GOT3 (cell line): ENCODE results near the gene LRP2BP.
"Not testable (repeated sequence)": the region's sequence is repeated elsewhere in the genome, so short reads cannot be mapped to it uniquely, and the experiment has no call there.

Experiments
- DNase-seq: peaks from one replicate; lab custom pipeline; 2025; ENCODE audit warnings: mixed read lengths; lab: John Stamatoyannopoulos, UW

Gene LRP2BP

DNA sequence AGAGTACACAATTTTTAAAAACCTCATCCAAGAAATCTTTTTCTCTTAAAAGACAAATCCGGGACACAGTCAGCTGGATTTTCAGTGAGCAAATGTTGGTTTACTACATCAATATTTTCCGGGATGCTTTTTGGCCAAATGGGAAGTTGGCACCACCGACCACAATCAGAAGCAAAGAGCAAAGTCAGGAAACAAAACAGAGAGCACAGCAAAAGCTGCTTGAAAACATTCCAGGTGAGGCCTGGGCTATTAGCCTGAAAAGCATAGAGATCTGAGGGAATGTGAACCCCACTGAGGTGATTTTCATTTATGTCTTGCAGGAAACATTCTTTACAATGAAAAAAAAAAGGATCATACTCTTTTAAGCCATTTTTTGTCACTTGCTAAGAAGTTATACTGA, 33.9 kb downstream of the LRP2BP start:
- no peak for DNase-seq

DNA sequence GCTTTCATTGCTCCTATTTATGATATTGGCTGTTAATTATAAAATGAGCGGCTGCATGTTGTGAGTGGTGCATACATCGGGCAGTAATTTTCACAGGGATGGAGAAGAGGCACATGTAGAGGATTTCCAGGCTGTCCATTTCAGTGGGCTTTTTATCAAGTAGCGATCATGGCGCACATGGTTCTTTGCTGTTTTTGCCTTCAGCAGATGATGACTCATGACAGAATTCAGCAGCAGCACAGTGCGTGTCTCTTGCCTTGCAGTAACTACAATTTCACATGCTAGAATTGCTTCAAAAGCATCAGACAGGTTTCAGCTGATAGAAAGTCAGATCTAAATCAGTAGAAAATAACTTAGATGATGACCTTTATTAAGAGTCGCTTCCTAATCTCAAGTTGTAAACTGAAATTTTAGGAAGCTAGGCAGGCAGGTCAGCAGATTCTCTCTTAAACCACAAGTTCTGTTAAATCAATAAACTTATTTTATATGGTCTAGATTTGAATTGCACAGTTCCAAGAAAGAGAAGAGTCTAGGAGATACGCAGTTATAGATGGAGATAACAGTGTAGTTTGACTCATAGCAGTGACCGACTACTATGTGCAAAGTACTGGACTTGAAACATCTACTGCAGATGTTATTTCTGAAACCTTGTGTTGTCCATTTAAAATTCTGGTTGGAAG, 35.8 kb downstream of the LRP2BP start:
- DNase-seq, result no peak

DNA sequence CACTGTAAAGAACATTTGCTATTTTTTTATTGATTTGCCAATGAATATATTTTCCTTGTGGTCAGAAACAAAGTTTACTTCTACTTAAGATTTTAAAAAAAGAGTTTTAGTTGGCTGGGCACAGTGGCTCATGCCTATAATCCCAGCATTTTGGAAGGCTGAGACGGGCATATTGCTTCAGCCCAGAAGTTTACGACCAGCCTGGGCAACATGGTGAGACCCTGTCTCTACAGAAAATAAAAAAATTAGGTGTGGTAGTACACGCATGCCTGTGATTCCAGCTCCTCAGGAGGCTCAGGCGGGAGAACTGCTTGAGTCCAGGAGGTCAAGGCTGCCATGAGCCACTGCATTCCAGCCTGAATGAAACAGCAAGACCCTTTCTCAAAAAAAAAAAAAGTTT, 36.8 kb downstream of the LRP2BP start:
- no peak for DNase-seq

DNA sequence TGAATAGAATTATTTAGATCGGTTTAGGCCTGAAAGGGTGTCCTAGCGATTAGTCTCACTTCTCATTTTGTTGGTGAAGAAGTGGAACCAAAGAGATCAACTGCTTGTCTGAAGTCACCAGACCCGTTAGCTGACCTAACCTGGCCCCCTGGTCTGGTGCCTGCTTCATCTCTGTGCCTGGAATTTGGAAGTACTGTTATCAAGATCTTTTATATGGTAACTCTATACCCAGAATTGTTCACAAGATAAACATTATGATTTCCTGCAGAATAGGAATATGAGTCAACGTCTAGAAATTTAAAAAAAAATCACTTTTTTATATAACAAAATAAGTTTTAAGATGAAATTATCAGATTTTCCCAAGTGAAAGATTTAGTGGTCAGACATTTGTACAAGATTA, 37.2 kb downstream of the LRP2BP start:
- DNase-seq, result no peak

DNA sequence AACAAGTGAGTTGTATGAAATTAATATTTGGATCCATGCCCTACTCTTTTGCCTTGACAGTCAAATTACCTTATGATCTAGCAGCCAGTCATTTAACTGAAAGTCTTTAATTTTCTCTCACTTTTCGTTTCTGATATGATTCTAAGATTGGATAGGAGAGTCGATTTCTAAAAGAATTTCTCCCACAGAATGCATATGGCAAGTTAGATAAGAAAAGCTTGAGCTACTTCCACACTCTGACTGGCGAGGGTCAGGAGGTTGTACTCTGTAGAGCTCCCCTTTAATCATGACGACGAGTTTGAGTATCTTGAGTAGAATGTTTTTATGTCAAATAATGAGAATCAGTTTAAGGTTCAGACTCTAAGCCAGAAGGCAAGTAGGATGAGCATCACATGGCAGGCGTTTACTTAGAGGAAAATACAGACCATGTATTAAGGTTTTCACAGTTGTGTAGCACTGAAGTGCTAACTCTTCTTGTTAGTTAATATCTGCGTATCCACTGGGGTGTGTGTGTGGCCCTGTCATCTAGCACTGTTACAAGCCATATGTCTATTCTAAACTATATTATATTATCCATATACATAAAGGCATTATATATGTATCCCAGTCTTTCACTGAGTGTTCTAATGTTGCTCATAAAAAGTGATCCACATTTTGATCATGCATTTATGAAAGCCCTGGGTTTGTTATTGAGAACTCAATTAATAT, 37.8 kb downstream of the LRP2BP start:
- no peak for DNase-seq

DNA sequence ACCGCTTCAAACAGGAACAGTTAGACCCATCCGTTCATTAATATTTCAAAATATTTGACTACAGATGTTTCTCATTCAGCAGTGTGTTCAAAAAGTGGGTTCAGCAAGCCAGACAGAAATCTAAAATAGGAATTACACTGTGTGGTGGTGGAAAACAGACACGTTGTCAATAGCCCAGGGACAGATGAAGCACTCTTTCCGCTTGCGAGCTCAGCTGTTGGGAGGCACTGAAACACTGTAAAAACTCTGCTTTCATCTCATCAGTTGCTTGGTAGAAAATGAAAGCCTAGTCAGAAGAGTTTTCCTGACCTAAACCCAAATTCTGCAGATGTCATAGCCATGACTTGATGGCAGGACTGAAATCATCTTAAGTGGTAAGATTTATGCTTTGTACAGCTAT, 38.5 kb downstream of the LRP2BP start:
- no peak for DNase-seq

DNA sequence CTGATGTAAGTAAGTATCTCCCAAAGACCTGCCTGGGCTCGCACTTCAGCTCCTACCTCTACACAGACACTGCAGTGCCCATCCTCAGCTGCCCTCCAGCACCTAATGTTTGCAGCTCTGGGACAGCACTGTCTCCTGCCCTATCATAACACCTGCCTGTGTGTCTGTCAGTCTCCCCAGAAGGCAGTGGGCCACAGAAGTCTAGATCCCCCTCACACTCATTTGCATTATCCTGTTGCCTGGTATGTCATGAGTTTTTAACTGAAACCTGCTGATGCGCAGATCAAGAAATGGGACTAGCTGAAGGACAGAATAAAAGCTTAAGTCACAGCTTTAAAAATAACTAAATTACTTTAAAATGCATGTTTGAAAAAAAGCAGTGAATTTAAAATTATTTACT, 43.0 kb downstream of the LRP2BP start:
- no peak for DNase-seq

DNA sequence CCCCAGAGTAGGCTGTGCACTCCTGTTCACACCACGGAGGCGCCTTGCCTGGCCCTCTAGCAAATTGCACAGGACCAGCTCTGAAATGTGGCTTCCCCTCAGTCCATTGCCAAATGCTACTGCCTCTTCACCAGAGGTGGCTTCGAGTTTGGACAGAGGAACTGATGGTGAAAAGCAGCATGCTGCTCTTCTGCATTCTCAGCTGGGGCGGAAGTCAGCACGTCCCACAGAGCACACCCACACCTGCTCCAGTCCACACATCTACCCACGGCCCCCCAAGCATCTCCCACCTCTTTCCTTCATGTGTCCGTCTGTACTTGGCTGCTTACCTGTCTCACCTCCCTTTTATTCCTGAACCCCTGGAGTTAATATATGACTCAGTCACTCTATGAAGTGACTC, 43.5 kb downstream of the LRP2BP start:
- DNase-seq, result no peak

DNA sequence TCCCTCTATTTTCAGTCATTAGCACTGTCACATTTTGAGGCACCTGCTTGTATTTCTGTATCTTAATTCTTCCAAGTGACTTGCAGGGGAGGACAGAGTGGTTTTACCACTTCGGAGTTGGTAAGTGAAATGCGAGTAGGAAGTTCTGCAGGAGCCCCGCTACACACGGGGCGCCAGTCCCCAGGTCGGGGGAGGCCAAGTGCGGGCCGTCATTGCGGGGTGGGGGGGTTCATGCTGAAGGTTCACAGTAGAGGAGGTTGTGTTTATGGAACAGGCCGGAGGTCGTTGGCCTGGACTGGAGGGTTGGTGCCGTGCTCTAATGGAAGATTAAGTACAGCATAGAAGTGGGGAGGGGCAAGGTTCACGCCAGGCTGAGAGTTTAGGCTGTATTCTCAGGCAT, 44.0 kb downstream of the LRP2BP start:
- DNase-seq, result no peak

DNA sequence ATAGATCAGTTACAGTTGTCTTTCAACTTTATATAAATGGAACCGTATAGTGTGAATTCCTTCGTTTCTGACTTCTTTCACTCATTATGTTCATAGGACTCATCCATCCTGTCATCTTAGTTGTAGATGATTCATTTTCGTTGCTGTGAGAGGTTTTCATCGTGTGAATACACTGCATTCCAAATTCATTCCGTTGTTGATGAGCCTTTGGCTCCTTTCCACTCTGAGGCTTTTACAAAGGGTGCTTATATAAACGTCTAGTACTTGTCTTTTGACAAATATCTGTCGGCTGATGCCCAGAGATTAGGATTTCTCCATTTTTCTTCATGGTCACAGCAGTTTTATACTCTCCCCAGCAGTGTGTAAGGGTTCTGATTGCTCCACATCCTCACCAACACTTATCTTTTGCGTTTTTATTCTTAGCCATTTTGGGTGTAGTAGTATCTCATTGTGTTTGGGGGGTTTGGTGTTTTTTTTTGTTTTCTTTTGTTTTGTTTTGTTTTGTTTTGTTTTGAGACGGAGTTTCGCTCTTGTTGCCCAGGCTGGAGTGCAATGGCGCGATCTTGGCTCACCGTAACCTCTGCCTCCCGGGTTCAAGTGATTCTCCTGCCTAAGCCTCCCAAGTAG, 48.6 kb downstream of the LRP2BP start:
- DNase-seq, result no peak

DNA sequence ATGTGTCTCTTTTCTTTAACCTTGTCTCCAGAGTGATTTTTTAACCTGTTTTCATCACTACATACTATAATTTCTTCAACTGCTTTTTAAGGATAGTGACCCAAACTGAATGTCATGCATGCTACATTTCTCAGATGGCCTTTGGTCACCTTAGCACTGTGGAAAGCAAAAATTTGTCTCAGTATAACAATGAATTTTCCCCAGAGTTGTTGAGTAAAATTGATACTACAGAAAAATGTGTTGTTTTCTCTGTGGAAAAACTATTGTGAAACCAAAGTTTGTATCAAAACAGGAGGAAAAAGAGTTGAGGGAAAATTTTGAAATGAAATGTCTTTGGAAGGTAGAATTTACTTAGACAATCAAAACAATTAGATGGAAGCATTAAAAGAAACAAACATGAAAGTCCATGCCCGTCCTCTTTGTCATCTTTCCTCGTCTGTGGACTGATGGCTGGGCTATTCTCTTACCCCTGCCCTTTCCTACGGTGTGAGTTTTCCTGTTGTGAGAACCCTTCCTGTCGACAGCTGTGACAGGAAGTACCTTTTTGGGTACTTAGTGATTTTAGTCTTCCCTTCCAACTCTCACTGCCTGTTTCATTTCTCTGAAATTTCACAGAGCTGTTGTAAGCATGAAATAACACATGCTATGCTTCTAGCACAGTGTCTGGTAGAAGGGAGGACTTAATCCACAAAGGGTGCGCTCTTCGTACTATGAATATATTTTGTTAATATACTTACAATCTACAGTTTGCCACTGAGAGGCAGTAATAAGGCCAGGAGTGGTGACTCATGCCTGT, 50.8 kb downstream of the LRP2BP start:
- DNase-seq, result no peak

DNA sequence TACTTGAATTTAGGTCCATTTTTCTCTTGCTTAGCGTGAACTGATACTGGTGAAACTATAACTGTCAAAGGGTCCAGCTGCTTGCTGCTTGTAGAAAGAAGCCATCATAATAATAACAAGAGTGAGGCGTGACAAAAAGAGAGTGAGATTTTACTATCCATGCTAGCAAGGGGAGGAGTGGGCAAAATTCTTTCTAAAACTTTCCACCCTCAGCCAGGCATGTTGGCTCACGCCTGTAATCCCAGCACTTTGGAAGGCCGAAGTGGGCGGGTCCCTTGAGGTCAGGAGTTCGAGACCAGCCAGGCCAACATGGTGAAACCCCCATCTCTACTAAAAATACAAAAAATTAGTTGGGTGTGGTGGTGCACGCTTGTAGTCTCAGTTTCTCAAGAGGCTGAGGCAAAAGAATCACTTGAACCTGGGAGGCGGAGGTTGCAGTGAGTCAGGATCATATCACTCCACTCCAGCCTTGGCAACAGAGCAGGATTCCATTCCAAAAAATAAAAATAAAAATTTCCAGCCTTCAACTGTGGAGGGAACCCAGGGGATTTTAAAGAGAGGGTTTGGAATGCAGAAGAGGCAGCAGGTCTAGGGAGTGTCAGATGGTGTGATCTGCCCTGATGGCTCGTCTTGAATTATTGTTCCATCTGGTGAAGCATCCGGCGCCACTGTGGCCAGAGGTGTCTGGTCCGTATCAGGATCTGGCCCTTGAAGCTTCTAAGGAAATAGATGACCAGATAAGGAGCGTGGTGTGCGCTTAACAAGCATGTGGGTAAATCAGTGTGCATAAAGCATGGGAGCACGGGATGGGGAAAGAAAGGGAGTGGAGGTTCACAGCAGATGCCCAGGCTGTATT, 51.8 kb downstream of the LRP2BP start:
- DNase-seq, result no peak

DNA sequence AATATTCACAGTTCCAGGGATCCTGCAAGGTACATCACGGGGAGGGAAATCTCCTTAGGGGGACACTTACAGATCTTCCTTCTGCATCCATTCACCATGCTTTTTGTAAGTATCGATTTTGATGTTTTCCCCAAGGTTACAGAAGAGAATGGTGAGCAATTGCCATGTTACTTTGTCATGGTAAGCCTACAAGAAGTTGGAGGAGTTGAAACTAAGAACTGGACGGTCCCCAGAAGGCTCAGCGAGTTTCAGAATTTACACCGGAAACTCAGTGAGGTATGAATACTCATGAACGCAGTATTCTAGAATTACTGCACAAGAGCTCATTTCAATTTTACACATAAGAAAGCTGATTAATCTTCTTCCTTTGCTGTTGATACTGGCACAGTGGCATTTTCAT, 53.9 kb downstream of the LRP2BP start:
- DNase-seq, result no peak

DNA sequence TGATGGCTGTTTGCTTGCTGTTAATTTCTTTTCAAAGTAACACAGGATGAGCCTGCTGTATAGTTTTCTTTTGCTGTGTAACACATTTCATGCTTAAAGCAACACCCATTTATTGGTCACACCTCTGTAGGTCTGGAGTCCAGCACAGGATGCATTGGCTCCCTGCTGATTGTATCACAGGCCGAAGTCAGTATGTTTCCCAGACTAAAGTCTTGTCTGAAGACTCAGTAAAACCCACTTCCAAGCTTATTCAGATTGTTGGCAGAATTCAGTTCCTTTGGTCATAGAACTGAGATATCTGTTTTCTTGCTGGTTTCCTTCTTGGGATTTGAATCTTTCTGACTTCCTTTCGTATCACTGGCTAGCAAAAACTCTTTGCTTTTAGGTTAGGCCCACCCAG, 54.3 kb downstream of the LRP2BP start:
- DNase-seq, result no peak

DNA sequence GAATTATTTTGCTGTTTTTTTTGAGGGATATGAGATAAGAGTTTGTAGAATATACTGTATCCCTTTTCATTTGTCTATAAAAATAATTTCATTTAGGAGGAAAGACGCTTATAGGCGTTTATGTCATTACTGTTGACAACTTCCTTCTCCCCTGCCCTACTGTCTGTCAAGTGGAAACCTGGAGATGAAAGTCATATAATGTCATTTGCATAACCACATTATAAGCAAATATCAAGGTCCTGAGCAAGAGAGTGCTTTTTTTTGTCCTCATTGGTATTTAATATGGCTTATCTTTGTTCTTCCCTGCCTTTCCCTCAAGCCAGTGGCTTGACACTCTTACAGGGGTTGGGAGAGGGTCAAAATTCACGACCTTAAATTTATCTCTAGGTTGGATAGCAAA, 55.8 kb downstream of the LRP2BP start:
- no peak for DNase-seq

DNA sequence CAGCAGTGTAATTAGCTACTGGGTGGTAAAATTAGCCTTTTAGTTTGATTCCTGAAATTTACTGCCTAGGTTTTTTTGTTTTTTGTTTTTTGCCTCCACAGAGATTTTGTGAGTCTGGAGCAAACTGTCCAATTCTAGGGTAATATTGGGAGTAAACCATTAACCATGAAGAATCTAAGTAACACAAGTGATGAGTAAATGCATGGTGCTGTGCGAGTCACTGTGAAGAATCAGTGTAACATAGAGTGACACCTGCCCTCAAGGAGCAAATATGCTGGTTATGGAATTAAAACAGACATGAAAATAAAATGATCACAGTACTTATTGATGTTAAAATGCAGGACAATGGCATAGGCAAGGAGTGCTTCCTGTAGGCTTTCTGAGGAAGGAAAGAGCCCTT, 60.1 kb downstream of the LRP2BP start:
- no peak for DNase-seq

DNA sequence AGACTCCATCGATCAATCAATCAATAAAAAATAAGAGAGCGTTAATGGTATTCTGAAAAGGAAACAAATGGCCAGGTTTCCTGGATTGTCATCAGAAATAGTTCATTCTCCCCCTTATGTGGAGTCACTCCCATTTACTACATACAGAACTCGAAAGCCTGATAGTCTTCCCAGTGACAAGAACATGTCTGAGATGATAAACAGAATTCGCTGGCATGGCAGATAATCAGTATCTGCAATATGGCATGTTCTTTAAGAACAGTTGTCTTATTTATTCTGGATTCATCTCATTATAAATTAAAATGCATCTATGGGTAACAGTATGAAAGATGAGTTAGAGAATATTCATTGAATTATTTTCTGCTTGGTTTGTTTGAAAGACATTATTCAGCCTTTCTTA, 61.4 kb downstream of the LRP2BP start:
- DNase-seq, result no peak

DNA sequence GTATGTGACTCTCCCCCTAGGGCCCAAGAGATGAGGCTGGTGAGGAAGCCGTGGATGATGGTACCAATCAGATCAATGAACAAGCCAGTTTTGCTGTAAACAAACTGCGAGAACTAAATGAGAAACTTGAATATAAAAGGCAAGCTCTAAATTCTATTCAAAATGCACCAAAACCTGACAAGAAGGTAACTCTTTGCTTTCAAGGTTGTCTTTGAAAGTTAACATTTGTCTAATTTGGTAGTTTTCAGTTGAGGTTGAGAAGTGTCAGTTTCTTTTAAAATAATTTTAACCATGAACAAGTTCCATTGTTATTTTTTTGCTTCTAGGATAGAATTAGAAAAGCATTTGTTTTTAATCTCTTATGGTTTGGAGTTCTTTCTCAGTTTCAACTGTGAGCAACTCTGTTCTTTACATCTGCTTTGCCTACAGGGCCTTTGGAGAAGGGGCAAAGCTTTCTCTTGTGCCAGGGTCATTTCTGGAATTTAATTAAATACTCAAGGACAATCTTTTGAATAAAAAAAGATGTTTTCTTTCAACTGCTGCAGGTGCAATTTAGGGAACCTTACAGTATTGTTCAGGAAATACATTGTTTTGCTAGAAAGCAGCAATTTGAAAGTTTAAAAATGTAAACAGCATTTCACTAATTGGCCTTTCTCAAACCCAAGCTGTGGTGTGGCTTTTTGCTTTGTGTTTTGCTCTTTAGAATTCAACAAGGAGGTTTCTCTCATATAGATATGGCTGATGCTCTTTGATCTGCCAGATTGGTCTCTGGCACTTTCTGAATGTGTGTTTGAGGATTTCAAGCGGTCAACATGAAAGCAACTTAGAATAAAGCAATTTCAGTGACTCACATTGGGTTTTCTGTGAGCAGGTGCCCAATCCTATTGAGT, 62.9 kb downstream of the LRP2BP start:
- no peak for DNase-seq

DNA sequence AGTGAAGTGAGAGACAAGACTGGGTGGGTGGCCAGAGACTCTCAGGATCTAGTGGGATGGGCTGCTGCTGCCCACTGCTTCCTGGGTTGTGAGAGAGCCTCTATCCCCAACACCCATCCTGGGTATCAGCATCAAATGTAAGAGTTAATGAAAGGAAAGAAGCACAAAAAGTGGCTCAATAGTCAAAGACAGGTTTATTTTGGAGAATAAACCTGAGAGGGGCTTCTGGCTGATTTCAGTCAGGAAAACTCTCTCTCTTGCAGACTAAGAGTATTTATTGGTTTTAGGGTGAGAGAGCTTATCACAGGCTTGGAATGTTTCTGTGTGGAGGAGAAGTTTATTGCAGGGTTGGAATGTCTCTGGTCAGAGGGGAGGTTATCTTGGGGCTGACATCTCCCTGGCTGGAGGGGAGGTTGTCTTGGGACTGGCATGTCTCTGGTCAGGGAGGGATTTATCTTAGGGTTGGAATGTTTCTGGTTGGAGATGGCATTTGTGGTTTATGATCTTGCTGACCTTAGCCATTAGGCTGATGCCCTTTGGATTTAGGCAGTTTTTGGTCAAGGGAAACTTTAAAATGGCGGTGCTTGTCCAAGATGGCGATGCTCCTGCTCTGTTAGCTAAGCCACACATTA, 65.7 kb downstream of the LRP2BP start:
- not testable (repeated sequence) for DNase-seq

DNA sequence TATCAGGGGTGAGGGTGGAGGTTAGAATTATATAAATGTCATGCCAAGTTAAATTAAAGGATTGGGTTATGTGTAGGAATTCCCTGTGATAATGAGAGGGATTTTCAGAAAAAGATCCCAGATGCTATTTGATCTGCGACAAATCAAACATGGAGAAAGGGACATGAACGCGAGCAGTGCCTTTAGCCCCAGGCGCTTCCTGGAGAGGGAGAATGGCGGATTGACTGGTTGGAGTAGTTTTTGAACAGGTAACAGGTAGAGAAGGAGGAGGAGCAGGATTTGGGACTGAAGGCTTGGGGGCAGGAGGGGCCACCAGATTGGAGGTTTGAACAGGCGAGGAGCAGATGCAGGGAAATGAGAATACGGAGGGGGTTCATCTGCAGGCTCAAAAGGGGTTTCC, 67.1 kb downstream of the LRP2BP start:
- DNase-seq, result no peak
